H1 (cell line): ENCODE data around the gene PPY.

Experiments used
- CTCF ChIP-seq, 3 experiments: IDR thresholded peaks; 1 replicate in 2 of 3; 2 replicates in 1 of 3; pipeline versions ENCODE4 v1.5.1 to v1.6.1; 2011; ENCODE audit warnings: low read length in 3 of 3, mild to moderate bottlenecking in 3 of 3, inconsistent platforms in 2 of 3, low read depth in 1 of 3, moderate library complexity in 1 of 3; ENCODE audit not compliant: insufficient read depth in 1 of 3; ENCODE audit errors: control extremely low read depth in 1 of 3
- EP300 ChIP-seq, 2 experiments: IDR thresholded peaks; 1 replicate in 1 of 2; 2 replicates in 1 of 2; pipeline ENCODE4 v1.6.1; 2011 to 2012; ENCODE audit warnings: low read depth in 2 of 2, low read length in 2 of 2, mild to moderate bottlenecking in 2 of 2, borderline replicate concordance in 1 of 2, inconsistent platforms in 1 of 2, moderate library complexity in 1 of 2
- JUND ChIP-seq: IDR thresholded peaks from 2 replicates; pipeline ENCODE4 v1.6.1; 2011; ENCODE audit warnings: mild to moderate bottlenecking, improper control_type of control experiment, low read length
- POU5F1 ChIP-seq: IDR thresholded peaks from 2 replicates; pipeline ENCODE4 v1.6.1; 2011; ENCODE audit warnings: low read depth, mild to moderate bottlenecking, low read length, moderate library complexity
- RBBP5 ChIP-seq: IDR thresholded peaks from 2 replicates; pipeline ENCODE4 v1.7.1; 2012; ENCODE audit warnings: low read depth, mild to moderate bottlenecking, inconsistent platforms, low read length, moderate library complexity, borderline replicate concordance
- RNF2 ChIP-seq: fragments of 200-900, 300-1000 bp; sonication (generic); IDR thresholded peaks from 2 replicates; pipeline ENCODE4 v1.7.1; 2016; ENCODE audit warnings: borderline replicate concordance, low read depth, mild to moderate bottlenecking, antibody characterized with exemption, low read length; ENCODE audit not compliant: poor library complexity, severe bottlenecking; ENCODE audit errors: missing control alignments

- TF ChIP-seq RBBP5 (no peak), JUND (no peak), RNF2 (no peak), CTCF (IDR thresholded peaks at IDR 0.05; ENCODE audit: control extremely low read depth in 1 of 3, insufficient read depth in 1 of 3, low read depth in 1 of 3, low read length in 3 of 3) (no peak), EP300 (IDR thresholded peaks at IDR 0.05; ENCODE audit: borderline replicate concordance in 1 of 2, low read depth in 2 of 2, low read length in 2 of 2) (no peak), POU5F1 (no peak)
Observed at GRCh38 chr17:43913584-43913983, 28.7 kb downstream of the PPY start.
